NCI-H345 (cell line): Measurements from ENCODE around the gene GFY.
"Not testable (repeated sequence)": the region's sequence is repeated elsewhere in the genome, so short reads cannot be mapped to it uniquely, and the experiment has no call there.

Experiments
- DNase-seq: peaks from one replicate; lab custom pipeline; 2025; lab: John Stamatoyannopoulos, UW

The GFY gene

GRCh38 chr19:49444100-49444700, 19.0 kb downstream of the GFY start:
- DNase-seq, result not testable (repeated sequence)

- no peak for DNase-seq
Measured at GRCh38 chr19:49445997-49446396, 20.8 kb downstream of the GFY start.

- no peak for DNase-seq
Measured at GRCh38 chr19:49447485-49448431, 22.6 kb downstream of the GFY start.

GRCh38 chr19:49448432-49448786, 23.2 kb downstream of the GFY start:
- DNase-seq, result no peak

- no peak for DNase-seq
Measured at GRCh38 chr19:49450405-49450804, 25.2 kb downstream of the GFY start.

GRCh38 chr19:49451430-49452181, 26.4 kb downstream of the GFY start, which contains the start of gene PIH1D1:
TSS of gene PIH1D1 (minus strand) at chr19:49451814. CDS start at chr19:49451574, 240 bp downstream.
- peak; percentile 98 for DNase-seq

GRCh38 chr19:49453013-49453756, 28.0 kb downstream of the GFY start, which contains the start of gene ALDH16A1:
TSS of gene ALDH16A1 (plus strand) at chr19:49453225. CDS start at chr19:49453332, 107 bp downstream.
- DNase-seq, result peak; percentile 97

GRCh38 chr19:49453757-49454240, 28.6 kb downstream of the GFY start:
- no peak for DNase-seq

GRCh38 chr19:49455773-49456172, 30.6 kb downstream of the GFY start:
- no peak for DNase-seq

- DNase-seq, result no peak
Measured at GRCh38 chr19:49456326-49456725, 31.1 kb downstream of the GFY start.

GRCh38 chr19:49458567-49458903, 33.3 kb downstream of the GFY start:
- DNase-seq, result no peak

- DNase-seq, result no peak
Measured at GRCh38 chr19:49459388-49459787, 34.2 kb downstream of the GFY start.

- not testable (repeated sequence) for DNase-seq
Measured at GRCh38 chr19:49461130-49461529, 35.9 kb downstream of the GFY start.

GRCh38 chr19:49461656-49462055, 36.5 kb downstream of the GFY start:
- DNase-seq, result no peak

GRCh38 chr19:49462492-49462891, 37.3 kb downstream of the GFY start:
- no peak for DNase-seq

- no peak for DNase-seq
Measured at GRCh38 chr19:49463960-49464740, 39.0 kb downstream of the GFY start.

GRCh38 chr19:49465371-49465770, 40.2 kb downstream of the GFY start:
- no peak for DNase-seq

GRCh38 chr19:49468199-49468598, 43.0 kb downstream of the GFY start:
- DNase-seq, result no peak

GRCh38 chr19:49468746-49469447, 43.7 kb downstream of the GFY start:
- no peak for DNase-seq
